HG03175 (cell line): ENCODE data around the gene CILP2.

Experiments used
- ATAC-seq: cut with Tn5 transposase; IDR thresholded peaks from one replicate; pipeline ENCODE4 v1.9.1; 2021; ENCODE audit warnings: mild to moderate bottlenecking, moderate library complexity; ENCODE audit not compliant: unreplicated experiment

The CILP2 gene

GRCh38 chr19:19543640-19544039 is 5.6 kb downstream of the CILP2 start:
- ATAC-seq: no peak

- ATAC-seq: no peak
Measured at GRCh38 chr19:19544257-19544953, 6.3 kb downstream of the CILP2 start.

DNA sequence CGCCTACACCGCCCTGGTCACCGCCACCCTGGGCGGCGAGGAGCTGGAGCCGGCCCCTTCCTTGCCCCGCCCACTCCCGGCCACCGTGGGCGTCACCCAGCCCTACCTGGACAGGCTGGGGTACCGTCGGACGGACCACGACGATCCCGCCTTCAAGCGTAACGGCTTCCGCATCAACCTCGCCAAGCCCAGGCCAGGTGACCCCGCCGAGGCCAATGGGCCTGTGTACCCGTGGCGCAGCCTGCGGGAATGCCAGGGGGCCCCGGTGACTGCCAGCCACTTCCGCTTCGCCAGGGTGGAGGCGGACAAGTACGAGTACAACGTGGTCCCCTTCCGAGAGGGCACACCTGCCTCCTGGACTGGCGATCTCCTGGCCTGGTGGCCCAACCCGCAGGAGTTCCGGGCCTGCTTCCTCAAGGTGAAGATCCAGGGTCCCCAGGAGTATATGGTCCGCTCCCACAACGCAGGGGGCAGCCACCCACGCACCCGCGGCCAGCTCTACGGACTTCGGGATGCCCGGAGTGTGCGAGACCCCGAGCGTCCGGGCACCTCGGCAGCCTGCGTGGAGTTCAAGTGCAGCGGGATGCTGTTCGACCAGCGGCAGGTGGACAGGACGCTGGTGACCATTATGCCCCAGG is 7.0 kb downstream of the CILP2 start:
- ATAC-seq: no peak

DNA sequence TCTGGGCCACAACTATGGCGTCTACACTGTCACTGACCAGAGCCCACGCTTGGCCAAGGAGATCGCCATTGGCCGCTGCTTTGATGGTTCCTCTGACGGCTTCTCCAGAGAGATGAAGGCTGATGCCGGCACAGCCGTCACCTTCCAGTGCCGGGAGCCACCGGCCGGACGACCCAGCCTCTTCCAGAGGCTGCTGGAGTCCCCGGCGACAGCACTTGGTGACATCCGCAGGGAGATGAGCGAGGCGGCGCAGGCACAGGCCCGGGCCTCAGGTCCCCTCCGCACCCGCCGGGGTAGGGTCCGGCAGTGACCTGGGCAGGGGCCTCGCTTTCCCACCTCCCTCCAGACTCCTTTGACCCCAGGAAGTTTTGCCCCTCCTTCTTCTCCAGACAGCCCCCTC is 7.6 kb downstream of the CILP2 start:
- no peak for ATAC-seq

GRCh38 chr19:19546751-19547162 is 8.7 kb downstream of the CILP2 start:
- ATAC-seq: no peak

- no peak for ATAC-seq
Measured at GRCh38 chr19:19547674-19548336, 9.7 kb downstream of the CILP2 start.

GRCh38 chr19:19548915-19549759 is 11.1 kb downstream of the CILP2 start:
- ATAC-seq: no peak

GRCh38 chr19:19549804-19550464 is 11.9 kb downstream of the CILP2 start:
- no peak for ATAC-seq

DNA sequence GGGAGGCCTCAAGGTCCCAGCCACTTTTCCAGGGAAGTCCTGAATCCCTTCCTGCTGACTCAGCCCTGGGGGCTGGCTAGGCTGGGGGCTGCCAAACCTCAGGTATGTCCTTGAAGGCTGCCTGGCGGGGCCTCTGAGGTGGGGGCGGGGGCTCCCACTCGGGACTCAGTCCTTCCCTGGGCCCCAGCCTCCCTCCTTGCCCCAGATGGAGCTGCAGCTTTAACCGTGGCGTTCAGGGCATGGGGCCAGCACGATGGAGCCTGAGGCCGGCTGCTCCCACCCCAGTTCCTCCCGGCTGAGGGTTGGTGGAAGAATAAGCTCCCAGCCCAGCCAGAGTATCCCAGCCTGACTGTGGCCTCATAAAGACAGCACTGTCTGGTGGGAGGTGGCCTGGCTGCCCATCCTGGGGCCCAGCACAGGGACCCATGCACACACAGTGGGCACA is 12.4 kb downstream of the CILP2 start:
- no peak for ATAC-seq

DNA sequence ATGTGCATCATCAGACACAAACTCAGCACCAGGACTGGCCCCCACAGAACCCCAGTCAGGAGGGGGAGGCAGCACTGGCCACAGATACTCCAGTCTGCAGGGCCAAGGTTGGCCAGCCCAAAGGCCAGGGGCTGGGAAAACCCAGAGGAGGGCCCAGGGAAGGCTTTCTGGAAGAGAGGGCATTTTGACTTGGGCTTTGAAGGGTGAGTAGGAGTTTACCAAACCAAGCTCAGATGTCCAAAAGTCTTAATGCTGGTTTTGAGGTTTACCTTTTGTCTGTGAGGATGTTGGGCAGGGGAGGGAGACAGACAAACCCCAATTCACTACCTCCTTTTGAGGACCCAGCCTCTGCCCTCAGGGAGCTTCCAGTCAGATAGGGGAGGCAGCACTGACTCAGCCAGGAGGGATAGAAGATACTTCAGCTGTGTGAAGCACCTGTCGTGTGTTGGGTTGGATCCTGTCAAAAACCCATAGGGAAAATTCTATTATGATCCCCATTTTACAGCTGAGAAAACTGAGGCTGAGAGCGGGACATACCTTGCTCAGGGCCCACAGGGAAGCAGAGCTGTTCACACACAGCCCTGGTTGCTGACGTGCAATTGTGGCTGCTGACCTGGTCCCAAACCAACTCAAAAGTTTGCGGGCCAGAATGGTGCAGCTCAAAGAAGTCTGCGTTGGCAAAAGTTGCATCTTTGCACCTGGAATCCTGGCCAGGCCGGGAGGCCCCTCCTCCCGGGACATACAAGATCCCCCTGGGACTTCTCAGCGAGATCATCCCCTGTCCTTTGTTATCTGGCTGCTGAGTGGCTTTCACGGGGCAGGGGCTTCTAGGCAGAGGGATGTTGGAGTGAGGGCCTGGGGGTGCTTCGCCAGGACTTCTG is 13.1 kb downstream of the CILP2 start:
- ATAC-seq: no peak

DNA sequence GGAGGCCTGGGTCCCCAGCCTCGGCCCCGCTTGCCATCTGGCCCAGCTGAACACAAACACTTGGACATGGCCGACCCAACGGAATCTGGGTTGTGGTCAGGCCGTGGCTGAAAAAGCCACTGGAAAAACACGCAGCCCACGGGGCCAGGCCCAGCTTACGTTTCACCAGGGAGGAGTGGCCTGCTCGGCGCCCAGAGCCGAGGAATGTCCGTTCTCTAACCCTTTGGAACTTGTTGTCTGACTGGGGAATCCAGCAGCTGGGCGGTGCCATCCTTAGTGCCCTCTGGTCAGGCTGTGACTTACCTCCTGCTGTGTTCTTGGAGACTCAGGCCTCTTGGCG is 13.8 kb downstream of the CILP2 start:
- ATAC-seq: no peak

DNA sequence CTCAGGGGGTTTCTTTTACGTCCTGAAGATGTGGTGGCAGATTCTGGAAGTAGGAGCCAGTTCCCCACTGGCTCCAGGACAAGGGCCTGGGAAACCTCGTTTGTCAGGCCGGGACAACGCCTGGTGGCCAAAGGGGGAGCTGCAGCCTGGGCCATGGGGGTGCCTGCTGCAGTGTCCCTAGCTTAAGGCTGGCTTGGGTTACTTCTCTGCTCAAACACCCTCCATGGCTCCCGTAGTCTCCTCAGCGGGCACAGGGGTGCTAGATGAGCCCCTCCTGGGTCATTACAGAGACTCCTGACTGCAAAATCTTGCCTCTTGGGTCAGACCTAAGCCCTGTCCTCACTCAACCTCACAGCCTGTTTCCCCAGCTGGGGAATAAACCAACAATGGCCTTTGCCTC is 14.7 kb downstream of the CILP2 start:
- ATAC-seq: no peak

DNA sequence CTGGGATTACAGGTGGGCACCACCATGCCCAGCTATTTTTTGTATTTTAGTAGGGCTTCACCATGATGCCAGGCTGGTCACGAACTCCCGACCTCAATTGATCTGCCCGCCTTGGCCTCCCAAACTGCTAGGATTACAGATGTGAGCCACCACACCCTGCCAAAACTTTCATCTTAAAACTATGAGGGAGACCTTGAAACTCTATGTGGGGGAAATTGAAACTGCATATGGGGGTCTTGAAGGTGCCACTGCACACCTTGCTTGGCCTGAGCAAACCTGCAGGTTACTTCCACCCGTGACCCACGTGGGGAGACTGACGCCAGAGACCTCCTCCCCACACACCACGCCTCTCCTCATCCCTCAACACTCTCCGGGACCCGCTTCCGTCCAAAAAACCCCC is 15.6 kb downstream of the CILP2 start:
- no peak for ATAC-seq

DNA sequence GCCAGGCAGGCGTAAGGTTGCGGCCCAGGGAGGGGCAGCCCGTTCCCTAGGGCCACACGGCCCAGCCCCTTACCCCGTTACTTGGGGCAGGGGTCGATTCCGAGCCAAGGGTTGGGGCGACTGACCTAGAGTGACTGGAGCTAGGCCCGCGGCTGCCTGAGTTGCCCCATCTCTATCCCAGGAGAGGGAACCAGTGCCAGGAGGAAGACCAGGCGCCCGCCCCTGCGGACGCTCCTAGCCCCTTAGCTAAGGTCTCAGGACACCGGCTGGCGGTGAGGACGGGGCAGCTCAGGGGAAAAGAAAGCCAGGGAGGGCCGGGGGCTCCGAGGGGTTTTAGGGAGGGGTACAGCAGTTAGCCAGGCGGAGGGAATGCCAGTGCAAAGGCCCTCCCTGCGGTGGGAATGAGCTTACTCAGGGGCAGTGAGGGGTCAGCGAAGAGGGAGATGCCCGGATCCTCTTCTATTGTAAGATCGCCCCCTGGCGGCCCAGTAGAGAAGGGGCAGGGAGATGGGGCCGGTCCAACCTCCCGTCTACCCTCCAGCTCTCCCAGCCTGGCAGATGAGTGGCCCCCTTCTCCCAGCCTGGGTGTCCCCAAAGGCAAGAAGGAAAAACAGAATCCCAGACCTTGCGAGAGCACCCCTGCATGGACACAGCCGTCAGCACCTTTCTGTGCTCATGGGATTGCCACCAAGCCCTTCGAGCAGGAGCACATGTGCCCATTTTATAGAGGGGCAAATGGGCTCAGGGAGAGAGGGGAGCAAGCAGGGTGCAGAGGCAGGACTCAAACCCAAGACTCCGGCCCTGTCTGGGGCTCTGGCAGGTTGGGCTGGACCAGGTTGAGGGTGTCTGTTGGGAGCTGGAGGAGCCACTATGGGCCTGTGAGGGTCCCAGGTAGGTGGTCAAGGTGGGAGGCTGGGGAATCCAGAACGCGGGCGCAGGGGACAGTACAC is 16.3 kb downstream of the CILP2 start:
- ATAC-seq: no peak

DNA sequence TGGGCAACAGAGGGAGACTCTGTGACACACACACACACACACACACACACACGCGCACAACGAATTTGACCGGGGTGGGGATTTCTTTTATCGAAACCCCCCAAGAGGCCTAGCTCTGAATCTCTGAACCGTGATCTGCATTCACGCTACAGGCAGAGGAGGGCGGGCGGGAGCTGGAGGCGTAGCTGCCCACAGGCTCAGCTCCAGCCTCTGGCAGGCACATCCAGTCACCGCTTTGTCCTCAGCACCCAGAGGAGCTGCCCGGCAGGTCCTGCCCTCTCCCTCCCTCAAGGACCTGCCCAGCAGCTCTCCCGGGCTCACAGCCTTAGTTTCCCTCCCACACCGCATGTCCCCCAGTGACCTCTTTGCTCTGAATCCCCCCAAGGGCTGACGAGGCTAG is 20.0 kb downstream of the CILP2 start:
- ATAC-seq: no peak

DNA sequence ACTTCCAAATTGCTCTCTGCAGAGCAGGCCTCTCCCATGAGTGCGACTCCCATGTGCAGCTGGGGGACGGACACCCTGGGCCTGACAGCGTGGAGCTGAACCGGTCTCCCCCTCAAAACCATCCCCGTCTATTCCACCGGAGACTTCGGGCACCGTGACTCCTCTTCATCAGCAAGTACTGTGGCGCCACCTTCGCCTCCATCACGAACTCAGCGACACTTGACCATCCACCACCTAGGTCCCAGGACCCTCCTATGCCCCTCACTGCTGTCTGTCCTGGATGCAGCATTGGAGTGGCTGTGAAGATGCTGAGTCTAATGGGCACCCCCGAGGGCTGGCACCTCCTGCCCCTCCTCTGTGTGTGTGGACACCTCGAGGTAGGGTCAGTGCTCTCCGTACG is 20.6 kb downstream of the CILP2 start:
- no peak for ATAC-seq

DNA sequence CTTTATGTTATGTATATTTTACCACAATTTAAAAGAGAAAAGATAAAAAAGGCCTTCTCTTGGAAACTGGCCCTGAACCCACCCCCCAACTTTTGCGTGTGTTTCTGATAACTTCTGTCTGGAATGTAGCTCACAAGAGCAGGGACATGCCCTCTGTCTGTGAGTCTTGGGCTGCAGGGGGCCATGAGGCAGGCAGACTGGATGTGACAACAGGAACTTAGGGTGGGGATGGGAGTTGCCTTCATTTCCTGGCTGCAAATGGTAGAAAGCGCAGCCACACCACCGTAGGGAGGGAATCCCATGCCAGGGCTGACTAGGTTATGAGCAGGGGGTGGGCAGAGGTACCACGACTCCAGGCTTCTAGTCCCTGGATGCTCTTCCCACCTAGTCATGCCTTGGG is 21.9 kb downstream of the CILP2 start:
- ATAC-seq: no peak

GRCh38 chr19:19561946-19562664 is 24.0 kb downstream of the CILP2 start:
- no peak for ATAC-seq
